IMR-90 (cell line): ENCODE measurements around the gene HOXA10.

Experiments used
- CEBPB ChIP-seq: IDR thresholded peaks from 2 replicates; pipeline ENCODE4 v1.6.1; 2012; ENCODE audit warnings: low read depth, low read length, improper control_type of control experiment
- CTCF ChIP-seq: conservative IDR thresholded peaks from 2 replicates; pipeline ENCODE4 v1.5.1; 2012; ENCODE audit warnings: mild to moderate bottlenecking, low read depth, low read length, improper control_type of control experiment
- ELK1 ChIP-seq: fragments of 150-350 bp; IDR thresholded peaks from 2 replicates; pipeline ENCODE4 v1.6.1; 2016; ENCODE audit warnings: low read depth, mild to moderate bottlenecking, low read length, moderate library complexity, borderline replicate concordance
- MAFK ChIP-seq: IDR thresholded peaks from 2 replicates; pipeline ENCODE4 v1.6.1; 2012; ENCODE audit warnings: low read depth, low read length, improper control_type of control experiment
- POLR2A ChIP-seq: IDR thresholded peaks from 2 replicates; pipeline ENCODE4 v1.6.1; 2012; ENCODE audit warnings: mild to moderate bottlenecking, low read depth, low read length
- RAD21 ChIP-seq: IDR thresholded peaks from 2 replicates; pipeline ENCODE4 v1.6.1; 2012; ENCODE audit warnings: low read length, improper control_type of control experiment
- RCOR1 ChIP-seq: IDR thresholded peaks from 2 replicates; pipeline ENCODE4 v1.6.1; 2012; ENCODE audit warnings: mild to moderate bottlenecking, low read length, improper control_type of control experiment; ENCODE audit not compliant: insufficient replicate concordance
- RFX5 ChIP-seq: IDR thresholded peaks from 2 replicates; pipeline ENCODE4 v1.8.0; 2012; ENCODE audit warnings: low read depth, mild to moderate bottlenecking, low read length, moderate library complexity

- TF ChIP-seq ELK1 (no peak), CEBPB (no peak), CTCF (no peak), RCOR1 (no peak), MAFK (no peak), POLR2A (no peak), RAD21 (no peak), RFX5 (no peak)
These were observed 41.2 kb upstream of the HOXA10 start for GRCh38 chr7:27215356-27215755.
